HepG2 (cell line): ENCODE results near the gene SNX12. TPM values are rescaled to one million over a fixed set of nuclear protein-coding genes. Genes with fewer than 3 reads are reported as not detected.

Experiments used
- CREM ChIP-seq, 2 experiments: sonication (generic) in 1 of 2; formaldehyde crosslinking in 1 of 2; IDR thresholded peaks; 2 replicates each; pipeline versions ENCODE4 v1.4.0 to v1.6.1; 2016 to 2020; ENCODE audit warnings: antibody characterized with exemption in 1 of 2, mild to moderate bottlenecking in 1 of 2, missing genetic modification reagents in 1 of 2
- FOXO1 ChIP-seq: sonication (generic); formaldehyde crosslinking; IDR thresholded peaks from 2 replicates; pipeline ENCODE4 v1.4.0; 2020; ENCODE audit warnings: missing genetic modification reagents
- GTF3A ChIP-seq: sonication (generic); formaldehyde crosslinking; conservative IDR thresholded peaks from 2 replicates; pipeline ENCODE4 v1.4.0; 2020; ENCODE audit warnings: mild to moderate bottlenecking, missing genetic modification reagents
- HCFC1 ChIP-seq: fragments of 150-350 bp; IDR thresholded peaks from 2 replicates; pipeline ENCODE4 v1.6.1; 2014; ENCODE audit warnings: low read depth, low read length
- HMGXB3 ChIP-seq: sonication (generic); formaldehyde crosslinking; IDR thresholded peaks from 2 replicates; pipeline ENCODE4 v1.4.0; 2020; ENCODE audit warnings: missing genetic modification reagents, borderline replicate concordance
- KDM2A ChIP-seq: sonication (generic); formaldehyde crosslinking; IDR thresholded peaks from 2 replicates; pipeline ENCODE4 v1.4.0; 2020; ENCODE audit warnings: low read depth, missing genetic modification reagents, borderline replicate concordance
- MIXL1 ChIP-seq: IDR thresholded peaks from 2 replicates; pipeline ENCODE4 v1.6.1; 2016
- NR3C1 ChIP-seq: sonication (generic); formaldehyde crosslinking; IDR thresholded peaks from 2 replicates; pipeline ENCODE4 v1.4.0; 2020; ENCODE audit warnings: missing genetic modification reagents
- SPEN ChIP-seq: sonication (generic); formaldehyde crosslinking; IDR thresholded peaks from 2 replicates; pipeline ENCODE4 v1.5.1; 2020; ENCODE audit warnings: low read depth, mild to moderate bottlenecking, missing genetic modification reagents
- THAP8 ChIP-seq: sonication (generic); formaldehyde crosslinking; IDR thresholded peaks from 2 replicates; pipeline ENCODE4 v1.5.1; 2020; ENCODE audit warnings: missing genetic modification reagents, mild to moderate bottlenecking, borderline replicate concordance
- TMF1 ChIP-seq: sonication (generic); formaldehyde crosslinking; IDR thresholded peaks from 2 replicates; pipeline ENCODE4 v1.8.1; 2022; ENCODE audit warnings: low read depth, missing genetic modification reagents
- ZNF660 ChIP-seq: sonication (generic); formaldehyde crosslinking; IDR thresholded peaks from 2 replicates; pipeline ENCODE4 v1.5.1; 2020; ENCODE audit warnings: mild to moderate bottlenecking, low read depth, missing genetic modification reagents, borderline replicate concordance
- polyA plus RNA-seq, 8 experiments: library from polyadenylated mRNA; depleted of rRNA in 3 of 8; stranded (reverse) in 7 of 8; unstranded in 1 of 8; fragments of >200 nt; fragmentation: Illumina TruSeq in 4 of 8; extraction: Trizol in 4 of 8; gene quantifications; 2 replicates each; pipeline versions ENCODE4 v1.2.1 to v1.2.3, GENCODE V29; 2011 to 2016; ENCODE audit warnings: low read depth in 4 of 8, missing spikeins in 1 of 8, mixed read lengths in 1 of 8; ENCODE audit not compliant: insufficient read depth in 1 of 8
- total RNA-seq, 5 experiments: library from RNA; depleted of rRNA; stranded (reverse); fragments of >200 nt; fragmentation: Illumina TruSeq; extraction: Trizol; gene quantifications; 2 replicates each; pipeline ENCODE4 v1.2.3, GENCODE V29; 2016; ENCODE audit warnings: low read depth in 1 of 5

Gene SNX12
- total and polyA plus RNA-seq, 2 of the 13 experiments (the other 11 are each of a cell fraction or from before 2014, with no cell fraction given): 30.3 to 42.2 TPM

- TF ChIP-seq HMGXB3 (no peak), NR3C1 (no peak), KDM2A (CRISPR knock-in tag) (peak; percentile 17; the same call in 1 of the 2 replicates), CREM (IDR thresholded peaks at IDR 0.05) (peak; percentile 55; the same call in 1 of the 2 replicates), CREM (CRISPR knock-in tag; IDR thresholded peaks at IDR 0.05) (no peak), GTF3A (CRISPR knock-in tag) (no peak), THAP8 (CRISPR knock-in tag) (no peak), SPEN (0 out of 2 replicates have a peak, but pooled peaks have one; percentile 15), MIXL1 (no peak), HCFC1 (peak; percentile 79), ZNF660 (CRISPR knock-in tag) (no peak), TMF1 (CRISPR knock-in tag) (no peak), FOXO1 (CRISPR knock-in tag) (0 out of 2 replicates have a peak, but pooled peaks have one; percentile 18)
- TF ChIP-seq, all 625 proteins: peak for 25
These were observed 27.4 kb upstream of the SNX12 start, which contains the start of gene FOXO4 (continued) for GRCh38 chrX:71095555-71095980.
